T-helper 17 cell (primary cell): ENCODE data around the gene SEC24C. TPM values are rescaled to one million over a fixed set of nuclear protein-coding genes. Genes with fewer than 3 reads are reported as not detected.
A peak's percentile ranks its signal among the peaks of the same experiment; 100 is the strongest.
"Not testable (repeated sequence)": the region's sequence is repeated elsewhere in the genome, so short reads cannot be mapped to it uniquely, and the experiment has no call there.

Experiments used
- ATAC-seq: fragments of 150-1000 bp; cut with Tn5 transposase; 2 replicates; pipeline ENCODE4 v1.10.0; 2021; ENCODE audit warnings: mild to moderate bottlenecking, moderate library complexity
- DNase-seq, 3 donors: peaks; one replicate each; pipeline versions ENCODE4 v3.0.0 to v3.0.0-alpha.2; 2020 to 2021
- H3K9me3 ChIP-seq: one replicate; pipeline ENCODE4 v1.7.0; 2013; ENCODE audit warnings: low read length, mild to moderate bottlenecking; ENCODE audit not compliant: control insufficient read depth, poor library complexity, severe bottlenecking
- H3K27ac Mint-ChIP-seq: one replicate; pipeline ENCODE4 v1.8.0; 2022; ENCODE audit warnings: mild to moderate bottlenecking, moderate library complexity, mixed read lengths
- H3K27me3 Mint-ChIP-seq: one replicate; pipeline ENCODE4 v1.8.0; 2022; ENCODE audit warnings: mixed read lengths
- H3K36me3 Mint-ChIP-seq: one replicate; pipeline ENCODE4 v1.8.0; 2022; ENCODE audit warnings: low read depth, mixed read lengths
- H3K4me1 Mint-ChIP-seq: one replicate; pipeline ENCODE4 v1.8.0; 2022; ENCODE audit warnings: mild to moderate bottlenecking, mixed read lengths
- H3K4me3 Mint-ChIP-seq: one replicate; pipeline ENCODE4 v1.8.0; 2022; ENCODE audit warnings: mild to moderate bottlenecking, moderate library complexity, mixed read lengths
- total RNA-seq, 4 donors: library from RNA in 2 of 4; stranded (reverse) in 2 of 4; gene quantifications; one replicate each; pipeline ENCODE4 v1.2.3 and lab custom pipeline; 2022 to 2026

SEC24C gene
- total RNA-seq, 2 donors from 2014 or later: 85.0 to 85.5 TPM

- DNase-seq, H3K4me1 Mint-ChIP-seq, H3K27me3 Mint-ChIP-seq, H3K27ac Mint-ChIP-seq, H3K9me3 ChIP-seq, H3K4me3 Mint-ChIP-seq, ATAC-seq, H3K36me3 Mint-ChIP-seq: not testable (repeated sequence)
Observed at GRCh38 chr10:73715179-73716156, 28.7 kb upstream of the SEC24C start.

DNA sequence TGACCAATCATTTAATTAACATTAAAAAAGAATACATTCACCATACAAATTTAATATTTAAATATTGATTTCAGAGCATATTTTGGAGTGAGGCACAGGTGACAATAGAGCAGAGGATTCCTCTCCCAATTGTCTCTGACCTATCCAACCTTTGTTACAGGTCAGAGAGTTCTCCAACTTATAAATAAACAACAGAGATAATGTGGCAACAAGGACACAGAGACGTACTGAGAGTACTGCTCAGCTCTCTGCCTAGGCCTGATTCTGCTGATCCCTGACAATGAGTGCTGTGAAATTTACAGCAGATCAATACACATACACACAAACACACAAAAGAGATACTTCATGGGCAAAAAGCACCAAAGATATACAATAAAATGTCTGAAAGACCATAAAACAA is 27.9 kb upstream of the SEC24C start:
- H3K4me3 Mint-ChIP-seq: no peak overlapping the region
- peaks cover 5% of the 10 kb centered on the region for H3K36me3 Mint-ChIP-seq
- peaks cover 2% of the 10 kb centered on the region for H3K4me1 Mint-ChIP-seq
- no peak for ATAC-seq
- no peaks in the 10 kb centered on the region for H3K27me3 Mint-ChIP-seq
- no peaks in the 10 kb centered on the region for H3K9me3 ChIP-seq
- no peak for DNase-seq
- no peak overlapping the region for H3K27ac Mint-ChIP-seq

GRCh38 chr10:73717556-73717955 is 26.6 kb upstream of the SEC24C start:
- Mint-ChIP-seq H3K36me3 (peaks cover 5% of the 10 kb centered on the region), H3K4me1 (peaks cover 2% of the 10 kb centered on the region), H3K27me3 (no peaks in the 10 kb centered on the region), H3K4me3 (no peak overlapping the region), H3K27ac (no peak overlapping the region)
- ATAC-seq: no peak
- no peak for DNase-seq
- no peaks in the 10 kb centered on the region for H3K9me3 ChIP-seq

GRCh38 chr10:73720561-73720960 is 23.6 kb upstream of the SEC24C start:
- not testable (repeated sequence) for H3K36me3 Mint-ChIP-seq, H3K4me1 Mint-ChIP-seq, H3K27me3 Mint-ChIP-seq, H3K4me3 Mint-ChIP-seq, H3K9me3 ChIP-seq, H3K27ac Mint-ChIP-seq, DNase-seq, ATAC-seq

DNA sequence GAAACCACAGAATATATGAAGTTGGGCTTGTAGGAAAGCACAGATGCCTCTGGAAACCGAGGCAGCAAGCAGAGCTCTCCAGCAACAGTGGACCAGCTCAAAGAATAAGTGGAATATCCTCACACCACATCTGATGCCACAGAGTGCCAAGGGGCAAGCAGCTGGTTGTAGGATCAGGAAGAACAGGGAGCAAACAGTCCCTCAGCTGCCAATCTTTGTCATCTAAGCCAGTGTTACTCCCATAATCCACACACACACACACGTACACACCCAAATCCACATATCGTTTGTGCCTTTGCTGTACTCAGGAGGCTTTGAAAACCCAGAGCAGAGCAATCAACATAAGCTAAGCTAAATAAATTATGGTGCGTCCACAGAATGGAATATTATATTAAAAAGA is 20.7 kb upstream of the SEC24C start:
- H3K4me1 Mint-ChIP-seq: peaks cover 3% of the 10 kb centered on the region
- H3K27me3 Mint-ChIP-seq: no peaks in the 10 kb centered on the region
- H3K4me3 Mint-ChIP-seq: no peak overlapping the region
- ATAC-seq (no peak), DNase-seq (no peak)
- H3K9me3 ChIP-seq: no peaks in the 10 kb centered on the region
- no peaks in the 10 kb centered on the region for H3K36me3 Mint-ChIP-seq
- H3K27ac Mint-ChIP-seq: no peak overlapping the region

GRCh38 chr10:73729781-73730152 is 14.4 kb upstream of the SEC24C start:
- H3K4me1 Mint-ChIP-seq: peaks cover 14% of the 10 kb centered on the region
- not testable (repeated sequence) for H3K9me3 ChIP-seq, H3K36me3 Mint-ChIP-seq, H3K27me3 Mint-ChIP-seq
- H3K27ac Mint-ChIP-seq: peak overlapping the region; percentile 98
- ATAC-seq (peak; percentile 12), DNase-seq (peak in 1 of 3 donors; percentile 8)
- peak overlapping the region; percentile 100 for H3K4me3 Mint-ChIP-seq

- DNase-seq: peak; percentile 64 to 88 (median 81)
- Mint-ChIP-seq H3K27me3 (no peaks in the 10 kb centered on the region), H3K36me3 (peaks cover 4% of the 10 kb centered on the region), H3K4me1 (peaks cover 17% of the 10 kb centered on the region), H3K4me3 (peak overlapping the region; percentile 100), H3K27ac (peak overlapping the region; percentile 98)
- H3K9me3 ChIP-seq: no peaks in the 10 kb centered on the region
- ATAC-seq: peak; percentile 91
Observed at GRCh38 chr10:73730153-73730906, 13.8 kb upstream of the SEC24C start.

DNA sequence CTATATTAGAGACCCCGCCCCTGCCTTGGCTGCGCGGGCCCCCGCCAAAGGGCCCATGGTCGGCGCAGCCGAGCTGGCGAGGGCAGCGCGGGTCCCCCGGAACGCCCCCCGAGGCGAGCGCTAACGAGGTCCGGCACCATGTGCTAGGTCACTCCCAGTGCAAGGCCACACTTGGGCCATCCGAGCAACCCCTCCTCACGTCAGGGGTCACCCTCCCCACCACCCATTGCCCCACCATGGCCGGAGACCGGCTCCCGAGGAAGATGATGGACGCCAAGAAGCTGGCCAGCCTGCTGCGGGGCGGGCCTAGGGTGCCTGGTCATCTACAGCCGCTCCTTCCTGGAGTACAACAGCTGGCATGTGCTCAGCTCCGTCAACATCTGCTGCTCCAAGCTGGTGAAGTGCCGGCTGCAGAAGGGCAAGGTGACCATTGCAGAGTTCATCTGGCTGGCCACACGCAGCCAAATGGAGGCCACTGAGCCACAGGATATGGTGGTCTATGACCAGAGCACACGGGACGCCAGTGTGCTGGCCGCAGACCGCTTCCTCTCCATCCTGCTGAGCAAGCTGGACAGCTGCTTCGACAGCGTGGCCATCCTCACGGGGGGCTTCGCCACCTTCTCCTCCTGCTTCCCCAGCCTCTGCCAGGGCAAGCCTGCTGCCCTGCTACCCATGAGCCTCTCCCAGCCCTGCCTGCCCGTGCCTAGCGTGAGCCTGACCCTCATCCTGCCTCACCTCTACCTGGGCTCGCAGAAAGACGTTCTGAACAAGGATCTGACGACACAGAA is 12.4 kb upstream of the SEC24C start:
- ATAC-seq (no peak), DNase-seq (no peak)
- Mint-ChIP-seq H3K27ac (no peak overlapping the region), H3K27me3 (no peaks in the 10 kb centered on the region), H3K36me3 (peaks cover 4% of the 10 kb centered on the region), H3K4me1 (peaks cover 17% of the 10 kb centered on the region), H3K4me3 (peak overlapping the region; percentile 36)
- H3K9me3 ChIP-seq: no peaks in the 10 kb centered on the region

- Mint-ChIP-seq H3K36me3 (peaks cover 4% of the 10 kb centered on the region), H3K4me3 (peak overlapping the region; percentile 36), H3K4me1 (peaks cover 17% of the 10 kb centered on the region), H3K27me3 (no peaks in the 10 kb centered on the region), H3K27ac (no peak overlapping the region)
- DNase-seq: no peak
- H3K9me3 ChIP-seq: no peaks in the 10 kb centered on the region
- no peak for ATAC-seq
Observed at GRCh38 chr10:73732426-73732825, 11.7 kb upstream of the SEC24C start.

- Mint-ChIP-seq H3K4me1 (peaks cover 17% of the 10 kb centered on the region), H3K4me3 (no peak overlapping the region), H3K36me3 (peaks cover 4% of the 10 kb centered on the region), H3K27me3 (no peaks in the 10 kb centered on the region), H3K27ac (no peak overlapping the region)
- H3K9me3 ChIP-seq: no peaks in the 10 kb centered on the region
- DNase-seq: no peak
- ATAC-seq: no peak
Observed at GRCh38 chr10:73732931-73733623, 11.1 kb upstream of the SEC24C start.

GRCh38 chr10:73734028-73734720 is 10.0 kb upstream of the SEC24C start:
- DNase-seq (no peak), ATAC-seq (no peak)
- Mint-ChIP-seq H3K36me3 (peaks cover 4% of the 10 kb centered on the region), H3K4me1 (peaks cover 17% of the 10 kb centered on the region), H3K4me3 (no peak overlapping the region), H3K27me3 (no peaks in the 10 kb centered on the region), H3K27ac (no peak overlapping the region)
- no peaks in the 10 kb centered on the region for H3K9me3 ChIP-seq

GRCh38 chr10:73734796-73735305 is 9.3 kb upstream of the SEC24C start:
- Mint-ChIP-seq H3K36me3 (peaks cover 4% of the 10 kb centered on the region), H3K4me1 (peaks cover 14% of the 10 kb centered on the region), H3K4me3 (no peak overlapping the region), H3K27ac (no peak overlapping the region), H3K27me3 (no peaks in the 10 kb centered on the region)
- DNase-seq: no peak
- H3K9me3 ChIP-seq: no peaks in the 10 kb centered on the region
- no peak for ATAC-seq
